Heart left ventricle (tissue), 16 donors: ENCODE measurements around the gene AGO4. TPM values are rescaled to one million over a fixed set of nuclear protein-coding genes. Genes with fewer than 3 reads are reported as not detected.
"Not testable (repeated sequence)": the region's sequence is repeated elsewhere in the genome, so short reads cannot be mapped to it uniquely, and the experiment has no call there.

Experiments used
- ATAC-seq, 4 donors: fragments of 200-7000 bp; cut with Tn5 transposase; one replicate each; pipeline ENCODE4 v1.9.1; 2020 to 2022; ENCODE audit warnings: moderate library complexity in 4 of 4, mild to moderate bottlenecking in 3 of 4, moderate number of reproducible peaks in 1 of 4
- DNase-seq, 5 donors: peaks; one replicate each; pipeline ENCODE4 v3.0.0-alpha.2; 2020
- H3K27ac ChIP-seq, 12 donors: fragments of 200-600 bp; sonication (generic) in 4 of 12; one replicate each; pipeline versions ENCODE4 v1.5.0 to v1.8.0; 2016 to 2022; ENCODE audit warnings: mild to moderate bottlenecking in 2 of 12
- H3K27me3 ChIP-seq, 9 donors: fragments of 200-600 bp; sonication (generic) in 2 of 9; one replicate each; pipeline versions ENCODE4 v1.5.1 to v1.8.0; 2016 to 2022; ENCODE audit warnings: mild to moderate bottlenecking in 3 of 9
- H3K36me3 ChIP-seq, 9 donors: fragments of 200-600 bp; sonication (generic) in 2 of 9; one replicate each; pipeline versions ENCODE4 v1.5.0 to v1.8.0; 2018 to 2022; ENCODE audit warnings: mild to moderate bottlenecking in 2 of 9
- H3K4me1 ChIP-seq, 12 donors: fragments of 200-600 bp; sonication (generic) in 4 of 12; one replicate each; pipeline versions ENCODE4 v1.5.0 to v1.8.0; 2016 to 2022; ENCODE audit warnings: mild to moderate bottlenecking in 3 of 12
- H3K4me3 ChIP-seq, 12 donors: fragments of 200-600 bp; sonication (generic) in 4 of 12; one replicate each; pipeline versions ENCODE4 v1.5.0 to v1.8.0; 2017 to 2022; ENCODE audit warnings: mild to moderate bottlenecking in 9 of 12, moderate library complexity in 4 of 12
- H3K9me3 ChIP-seq, 12 donors: fragments of 200-600 bp; sonication (generic) in 4 of 12; one replicate each; pipeline versions ENCODE4 v1.5.0 to v1.8.0; 2016 to 2022; ENCODE audit warnings: mild to moderate bottlenecking in 1 of 12
- POLR2A ChIP-seq, 2 donors: fragments of 450-650 bp; IDR thresholded peaks; one replicate each; pipeline ENCODE4 v1.6.1; 2017; ENCODE audit warnings: antibody characterized with exemption in 2 of 2, mild to moderate bottlenecking in 2 of 2, moderate library complexity in 2 of 2
- WGBS, 4 donors: extraction: QIAGEN DNeasy Blood & Tissue Kit in 2 of 4; methylation state at CpG; one replicate each; pipeline versions ENCODE4 v1.1.5 to v1.1.7; 2013 to 2018; 5-methylcytosine and 5-hydroxymethylcytosine counted together
- intact Hi-C, 10 donors: fragments of 100-400 bp; cut with DNase I; formaldehyde crosslinking; loops; one replicate each; pipeline versions ENCODE4 v1.11.1 to v1.14.2; 2022
- polyA plus RNA-seq, 2 donors: library from polyadenylated mRNA; stranded (reverse); fragments of 200-250 nt; gene quantifications; one replicate each; pipeline ENCODE4 v1.2.3, GENCODE V29; 2013
- total RNA-seq, 9 donors: library from RNA; depleted of rRNA in 2 of 9; stranded (reverse); fragments of >200 nt in 2 of 9; fragmentation: NEBNext Ultra II Directional in 3 of 9; extraction: Animal tissue kit (Norgen Biotek cat#: 25700) in 3 of 9; gene quantifications; one replicate each; pipeline versions ENCODE4 v1.1.0 to v1.2.4, GENCODE V29; 2016 to 2023
- TF ChIP-seq, protein P1 (sequence below), 12 donors: fragments of 200-600 bp; sonication (generic) in 4 of 12; IDR thresholded peaks; one replicate each; pipeline versions ENCODE4 v1.5.0 to v1.8.0; 2018 to 2022; ENCODE audit warnings: antibody characterized with exemption in 12 of 12, mild to moderate bottlenecking in 5 of 12
- donor health status: ischemic (EF 13 %, LVEDD 7.1; RV severe dilation, severe dysfunction).
- donor health status: healthy with polysubstance abuse.
- donor health status: DM: no; HTN: yes; CAD: no.
- donor health status: DM: no; HTN: no; CAD: no.
- donor health status: ischemic (EF 25% LVEDD 6.9; RV normal size, moderate dysfunction).
- donor health status: ischemic (EF 25% LVEDD 5.7; RV mildly dilated, moderate dysfunction).
- donor health status: healthy.
- donor health status: DM: yes; HTN: yes; CAD: no.
- donor health status: ischemic (EF 35%, LVEDD 5.7; RV mildly dilated, moderate dysfunction).
- donor health status: nonischemic (EF 11% LVEDD 7.7; RV severe dilation, severe dysfunction).
- donor health status: DM: yes; HTN: yes; CAD: no.
- donor health status: PGD.
- donor health status: ischemic (EF 29% LVEDD 5.4; RV normal size, mild dysfunction).
- donor health status: nonischemic (EF 23%, LVEDD 6.1; RV moderate dilation, normal function).

AGO4 gene
- total and polyA plus RNA-seq, 11 donors, result 6.2 to 24.8 (median 15.7) TPM

GRCh38 chr1:35795295-35795694, 12.5 kb upstream of the AGO4 start:
- no peaks in the 10 kb centered on the region for H3K36me3 ChIP-seq
- peaks cover 0 to 4% (median 0%) of the 10 kb centered on the region in 12 donors for H3K4me1 ChIP-seq
- 82 to 88% (median 83%) methylated on average over 7 of the region's 7 CpGs for WGBS, 4 donors

GRCh38 chr1:35797380-35797779, 10.4 kb upstream of the AGO4 start:
- intact Hi-C loops, result no loop called here
- Histone ChIP-seq H3K27ac (no peak overlapping the region), H3K4me3 (no peak overlapping the region), H3K36me3 (no peaks in the 10 kb centered on the region), H3K4me1 (peaks cover 0 to 16% (median 0%) of the 10 kb centered on the region in 12 donors), H3K27me3 (no peaks in the 10 kb centered on the region), H3K9me3 (no peaks in the 10 kb centered on the region)
- ATAC-seq (no peak), DNase-seq (no peak)
- WGBS, 4 donors, result 77 to 85% (median 83%) methylated on average over 5 of the region's 5 CpGs
- TF ChIP-seq, protein P1, sequence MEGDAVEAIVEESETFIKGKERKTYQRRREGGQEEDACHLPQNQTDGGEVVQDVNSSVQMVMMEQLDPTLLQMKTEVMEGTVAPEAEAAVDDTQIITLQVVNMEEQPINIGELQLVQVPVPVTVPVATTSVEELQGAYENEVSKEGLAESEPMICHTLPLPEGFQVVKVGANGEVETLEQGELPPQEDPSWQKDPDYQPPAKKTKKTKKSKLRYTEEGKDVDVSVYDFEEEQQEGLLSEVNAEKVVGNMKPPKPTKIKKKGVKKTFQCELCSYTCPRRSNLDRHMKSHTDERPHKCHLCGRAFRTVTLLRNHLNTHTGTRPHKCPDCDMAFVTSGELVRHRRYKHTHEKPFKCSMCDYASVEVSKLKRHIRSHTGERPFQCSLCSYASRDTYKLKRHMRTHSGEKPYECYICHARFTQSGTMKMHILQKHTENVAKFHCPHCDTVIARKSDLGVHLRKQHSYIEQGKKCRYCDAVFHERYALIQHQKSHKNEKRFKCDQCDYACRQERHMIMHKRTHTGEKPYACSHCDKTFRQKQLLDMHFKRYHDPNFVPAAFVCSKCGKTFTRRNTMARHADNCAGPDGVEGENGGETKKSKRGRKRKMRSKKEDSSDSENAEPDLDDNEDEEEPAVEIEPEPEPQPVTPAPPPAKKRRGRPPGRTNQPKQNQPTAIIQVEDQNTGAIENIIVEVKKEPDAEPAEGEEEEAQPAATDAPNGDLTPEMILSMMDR (IDR thresholded peaks at IDR 0.05), result no peak
- no peak for TF ChIP-seq POLR2A (IDR thresholded peaks at IDR 0.05)

More at GRCh38 chr1:35795295-35795694, 12.5 kb upstream of the AGO4 start:
- DNase-seq (no peak), ATAC-seq (no peak)
- intact Hi-C loops, result no loop called here
- H3K9me3 ChIP-seq, result no peaks in the 10 kb centered on the region
- H3K4me3 ChIP-seq, result no peak overlapping the region
- no peak for TF ChIP-seq POLR2A (IDR thresholded peaks at IDR 0.05)
- TF ChIP-seq, protein P1 (IDR thresholded peaks at IDR 0.05), result no peak
- no peak overlapping the region for H3K27ac ChIP-seq
- H3K27me3 ChIP-seq, result no peaks in the 10 kb centered on the region

- H3K27me3 ChIP-seq, ATAC-seq, H3K9me3 ChIP-seq, H3K36me3 ChIP-seq, H3K27ac ChIP-seq, DNase-seq, intact Hi-C loops, H3K4me3 ChIP-seq: not testable (repeated sequence)
- WGBS, 4 donors, result 70 to 86% (median 83%) methylated on average over 2 of the region's 2 CpGs
- peaks cover 0 to 16% (median 0%) of the 10 kb centered on the region in 12 donors for H3K4me1 ChIP-seq
These were observed 9.8 kb upstream of the AGO4 start for GRCh38 chr1:35798019-35798418.

DNA sequence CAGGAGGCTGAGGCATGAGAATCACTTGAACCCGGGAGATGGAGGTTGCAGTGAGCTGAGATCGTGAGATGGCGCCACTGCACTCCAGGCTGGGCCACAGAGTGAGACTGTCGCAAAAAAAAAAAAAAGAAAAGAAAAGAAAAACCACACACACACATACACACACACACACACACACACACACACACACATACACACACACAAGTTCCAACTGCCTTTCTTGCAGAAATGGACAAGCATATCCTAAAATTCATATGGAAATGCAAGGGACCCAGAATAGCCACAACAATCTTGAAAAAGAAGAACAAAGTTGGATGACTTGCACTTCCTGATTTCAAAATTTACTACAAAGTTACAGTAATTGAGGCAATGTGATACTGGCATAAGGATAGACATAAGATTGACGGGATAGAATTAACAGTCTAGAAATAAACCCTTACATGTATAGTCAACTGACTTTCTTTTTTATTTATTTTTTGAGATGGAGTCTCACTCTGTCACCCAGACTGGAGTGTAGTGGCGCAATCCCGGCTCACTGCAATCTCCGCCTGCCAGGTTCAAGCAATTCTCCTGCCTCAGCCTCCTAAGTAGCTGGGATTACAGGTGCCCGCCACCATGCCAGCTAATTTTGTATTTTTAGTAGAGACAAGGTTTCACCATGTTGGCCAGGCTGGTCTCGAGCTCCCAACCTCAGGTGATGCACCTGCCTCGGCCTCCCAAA, 7.5 kb upstream of the AGO4 start:
- H3K27ac ChIP-seq, result peak overlapping the region in 2 of 12 donors; percentile 13 to 79
- H3K9me3 ChIP-seq, intact Hi-C loops, H3K36me3 ChIP-seq, DNase-seq, H3K27me3 ChIP-seq, H3K4me3 ChIP-seq: not testable (repeated sequence)
- H3K4me1 ChIP-seq, result peaks cover 0 to 33% (median 0%) of the 10 kb centered on the region in 12 donors
- ATAC-seq, result peak in 2 of 4 donors; percentile 49 to 53
- WGBS, 4 donors, result 83 to 93% (median 89%) methylated on average over 11 of the region's 11 CpGs

DNA sequence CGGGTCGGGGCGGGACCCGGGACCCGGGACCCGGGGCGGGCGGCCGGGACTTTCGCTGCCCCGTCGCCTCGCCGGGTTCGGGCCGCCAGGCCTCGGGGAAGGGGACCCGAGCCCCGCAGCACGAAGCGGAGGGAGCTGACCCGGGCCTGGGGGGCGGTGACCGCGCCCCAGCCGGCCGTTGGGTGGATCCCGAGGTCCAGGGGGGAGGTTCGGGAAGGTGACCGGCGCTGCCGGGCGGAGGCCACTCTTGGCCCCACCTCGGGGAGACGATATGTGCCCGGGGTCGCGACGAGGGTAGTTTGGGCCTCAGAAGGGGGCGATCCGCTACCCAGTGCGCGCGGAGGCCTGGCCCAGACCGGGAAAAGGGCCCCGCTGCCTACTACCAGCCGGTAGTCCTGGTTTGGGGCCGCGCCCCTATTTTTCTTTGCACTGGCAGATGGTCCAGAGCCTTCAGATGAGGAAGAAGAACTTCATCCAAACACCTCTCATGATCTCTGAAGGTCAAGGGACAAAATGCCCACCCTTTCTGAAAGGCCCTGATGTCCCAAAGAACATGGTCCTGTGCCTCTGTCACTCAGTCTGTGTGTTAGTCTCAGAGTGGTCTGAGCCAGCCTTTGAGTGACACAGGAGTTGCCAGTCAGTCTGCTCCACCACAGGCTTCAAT, 766 bp downstream of the AGO4 start:
- peak; percentile 32 to 73 (median 50) for DNase-seq
- peak; percentile 72 to 80 (median 74) for ATAC-seq
- H3K4me3 ChIP-seq, result peak overlapping the region; percentile 80 to 97 (median 90)
- 0 to 2% (median 1%) methylated on average over 20 to 49 of the region's 49 CpGs for WGBS, 4 donors
- H3K36me3 ChIP-seq, result no peaks in the 10 kb centered on the region
- H3K27ac ChIP-seq, result peak overlapping the region; percentile 89 to 97 (median 92)
- peaks cover 0 to 66% (median 20%) of the 10 kb centered on the region in 12 donors for H3K4me1 ChIP-seq
- H3K9me3 ChIP-seq, result no peaks in the 10 kb centered on the region
- intact Hi-C loops, result loop anchor here in 1 of 10 donors (1.0 kb wide), 1 partner anchor 39 kb away; the partner anchor contains the start of gene CLSPN
- no peaks in the 10 kb centered on the region for H3K27me3 ChIP-seq
- TF ChIP-seq POLR2A (IDR thresholded peaks at IDR 0.05), result no peak
- TF ChIP-seq, protein P1 (IDR thresholded peaks at IDR 0.05), result no peak
